Panc1 (cell line): ENCODE results near the gene DPM1. TPM values are rescaled to one million over a fixed set of nuclear protein-coding genes. Genes with fewer than 3 reads are reported as not detected.

ENCODE experiments used
- ATAC-seq: fragments of 200-7000 bp; cut with Tn5 transposase; 2 replicates; pipeline ENCODE4 v1.9.1; 2020; ENCODE audit warnings: mild to moderate bottlenecking, moderate library complexity
- BruUV-seq: library from RNA; stranded (reverse); fragments of 400-500 nt; replicated peaks from 2 replicates; lab custom pipeline; 2021; lab: Mats Ljungman, UMichigan
- CTCF ChIA-PET: fragments of 300-600 bp; sonication (Branson Sonifier 250); formaldehyde crosslinking; loops from one replicate; lab custom pipeline; 2022; ENCODE audit warnings: antibody characterized with exemption; lab: Charles Lee
- POLR2A ChIA-PET: fragments of 300-600 bp; sonication (Branson Sonifier 250); formaldehyde crosslinking; loops from one replicate; lab custom pipeline; 2022; ENCODE audit warnings: antibody characterized with exemption; lab: Charles Lee
- DNase-seq: peaks from one replicate; pipeline ENCODE4 v3.0.0-alpha.2; 2010; ENCODE audit warnings: low read depth, low spot score
- H3K27ac ChIP-seq: 2 replicates; pipeline ENCODE4 v1.5.1; 2011; ENCODE audit warnings: mild to moderate bottlenecking, low read length, inconsistent platforms
- H3K27me3 ChIP-seq: fragments of 200-500 bp; sonication (Bioruptor generic); 2 replicates; pipeline ENCODE4 v1.6.0; 2014; ENCODE audit warnings: low read length, inconsistent platforms; ENCODE audit not compliant: control insufficient read depth, insufficient read depth
- H3K36me3 ChIP-seq: fragments of 200-500 bp; sonication (Bioruptor generic); 2 replicates; pipeline ENCODE4 v1.5.1; 2014; ENCODE audit warnings: inconsistent platforms, mild to moderate bottlenecking, low read length, moderate library complexity; ENCODE audit not compliant: control insufficient read depth, insufficient read depth
- H3K4me1 ChIP-seq: 2 replicates; pipeline ENCODE4 v1.5.1; 2011; ENCODE audit warnings: inconsistent platforms, mild to moderate bottlenecking, low read length, moderate library complexity; ENCODE audit not compliant: control insufficient read depth, insufficient read depth
- H3K4me3 ChIP-seq, 2 experiments: 2 replicates each; pipeline ENCODE4 v1.5.1; 2011 to 2012; ENCODE audit warnings: low read depth in 2 of 2, low read length in 2 of 2, mild to moderate bottlenecking in 2 of 2, inconsistent platforms in 1 of 2, moderate library complexity in 1 of 2
- H3K9me3 ChIP-seq: fragments of 200-500 bp; sonication (Bioruptor generic); 2 replicates; pipeline ENCODE4 v1.5.1; 2014; ENCODE audit warnings: low read depth, mild to moderate bottlenecking, inconsistent platforms, low read length, moderate library complexity; ENCODE audit not compliant: control insufficient read depth, insufficient read depth
- CTCF ChIP-seq: fragments of 450-650 bp; IDR thresholded peaks from 2 replicates; pipeline ENCODE4 v1.5.1; 2017; ENCODE audit warnings: mild to moderate bottlenecking
- POLR2AphosphoS5 ChIP-seq: IDR thresholded peaks from 2 replicates; pipeline ENCODE4 v1.6.1; 2012; ENCODE audit warnings: mild to moderate bottlenecking, low read depth, low read length, moderate library complexity
- REST ChIP-seq, 2 experiments: IDR thresholded peaks; 2 replicates each; pipeline ENCODE4 v1.6.1; 2011 to 2012; ENCODE audit warnings: low read depth in 2 of 2, control low read depth in 1 of 2, low read length in 1 of 2, mild to moderate bottlenecking in 1 of 2, moderate library complexity in 1 of 2; ENCODE audit not compliant: insufficient read depth in 1 of 2
- SIN3A ChIP-seq: IDR thresholded peaks from 2 replicates; pipeline ENCODE4 v1.6.1; 2012; ENCODE audit warnings: low read depth, mild to moderate bottlenecking, low read length, moderate library complexity, borderline replicate concordance; ENCODE audit not compliant: insufficient read depth
- TCF7L2 ChIP-seq: IDR thresholded peaks from 2 replicates; pipeline ENCODE4 v1.6.1; 2011; ENCODE audit warnings: mild to moderate bottlenecking, low read depth, low read length, inconsistent platforms
- in situ Hi-C: cut with HindIII; loops from 2 replicates; pipeline ENCODE4 v1.10.0; 2016; ENCODE audit warnings: low sequenced_read_pairs, low pct_unique_long_range_greater_than_20kb
- intact Hi-C: fragments of 100-400 bp; cut with micrococcal nuclease; formaldehyde crosslinking; loops from one replicate; pipeline ENCODE4 v1.10.0; 2022; ENCODE audit not compliant: unreplicated experiment
- total RNA-seq: library from RNA; stranded (reverse); gene quantifications from one replicate; pipeline ENCODE4 v1.2.1, GENCODE V29; 2021; ENCODE audit not compliant: unreplicated experiment

Gene DPM1
- total RNA-seq, 1 experiment from 2014 or later, result 50.2 TPM

GRCh38 chr20:50885068-50885467 is 73.3 kb downstream of the DPM1 start:
- in situ Hi-C loops, result no loop called here
- no peaks in the 10 kb centered on the region for H3K27me3 ChIP-seq
- H3K4me3 ChIP-seq, result no peak overlapping the region
- H3K27ac ChIP-seq, result no peak overlapping the region
- no peaks in the 10 kb centered on the region for H3K4me1 ChIP-seq
- TF ChIP-seq POLR2AphosphoS5, result peak; percentile 36; the same call in 1 of the 2 replicates
- TF ChIP-seq REST (IDR thresholded peaks at IDR 0.05; ENCODE audit: insufficient read depth in 1 of 2, low read depth in 2 of 2, low read length in 1 of 2), result no peak
- no peak for TF ChIP-seq SIN3A
- no peak for TF ChIP-seq TCF7L2
- no peak for TF ChIP-seq CTCF
- ATAC-seq (no peak), DNase-seq (no peak)
- CTCF ChIA-PET, result interaction anchor here (0.5 kb wide), 1 partner anchor 1012 kb away, joined by 4 read pairs; no protein-coding TSS in a partner anchor
- H3K36me3 ChIP-seq, result no peaks in the 10 kb centered on the region; the same call in 1 of the 2 replicates
- POLR2A ChIA-PET, result no interaction called here
- no TSS peak for BruUV-seq
- no peaks in the 10 kb centered on the region for H3K9me3 ChIP-seq
- intact Hi-C loops, result no loop called here

Other genes starting within 250 kb of the DPM1 start
- 132 TPM for gene PARD6B, start 227.0 kb downstream of the DPM1 start, total RNA-seq
- 34.8 TPM for gene BCAS4, start 163.5 kb downstream of the DPM1 start, total RNA-seq
- 65.1 TPM for gene ADNP, start 27.1 kb downstream of the DPM1 start, total RNA-seq
- gene MOCS3, start 286 bp upstream of the DPM1 start, total RNA-seq, result 5.8 TPM
- 7.4 TPM for gene KCNG1, start 64.6 kb upstream of the DPM1 start, total RNA-seq